ENCODE data around the gene TOP2A. TPM values are rescaled to one million over a fixed set of nuclear protein-coding genes. Genes with fewer than 3 reads are reported as not detected.
"Not testable (repeated sequence)": the region's sequence is repeated elsewhere in the genome, so short reads cannot be mapped to it uniquely, and the experiment has no call there.

TOP2A gene
- total RNA-seq, 1 experiment from 2014 or later: 237 TPM

DNA sequence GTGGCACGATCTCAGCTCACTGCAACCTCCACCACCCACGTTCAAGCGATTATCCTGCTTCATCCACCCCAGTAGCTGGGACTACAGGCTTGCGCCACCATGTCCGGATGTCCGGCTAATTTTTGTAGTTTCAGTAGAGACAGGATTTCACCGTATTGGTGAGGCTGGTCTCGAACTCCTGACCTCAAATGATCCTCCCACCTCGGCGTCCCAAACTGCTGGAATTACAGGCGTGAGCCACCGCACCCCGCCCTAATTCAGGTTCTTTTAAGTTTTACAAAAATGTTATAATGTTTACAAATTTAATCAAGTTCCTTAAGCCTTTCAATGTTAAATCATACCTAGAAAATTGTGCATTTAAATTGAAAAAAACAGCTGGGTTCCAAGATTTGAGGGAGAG, 39.9 kb downstream of the TOP2A start:
- POLR2A ChIA-PET: no interaction called here
- Mint-ChIP-seq H3K27me3 (ENCODE audit: insufficient read depth, unreplicated experiment) (no peaks in the 10 kb centered on the region), H3K4me3 (ENCODE audit: unreplicated experiment) (no peak overlapping the region), H3K36me3 (ENCODE audit: insufficient read depth, unreplicated experiment) (no peaks in the 10 kb centered on the region), H3K27ac (ENCODE audit: unreplicated experiment) (no peak overlapping the region), H3K9me3 (ENCODE audit: unreplicated experiment) (peaks cover 3% of the 10 kb centered on the region), H3K4me1 (ENCODE audit: low read depth, unreplicated experiment) (no peaks in the 10 kb centered on the region)
- H3K27me3 ChIP-seq (replicated peaks; ENCODE audit: control insufficient read depth, insufficient read depth, low read length): no peaks in the 10 kb centered on the region
- no peak overlapping the region for H3K4me3 ChIP-seq (ENCODE audit: low read depth, low read length)
- TF ChIP-seq, protein P1, sequence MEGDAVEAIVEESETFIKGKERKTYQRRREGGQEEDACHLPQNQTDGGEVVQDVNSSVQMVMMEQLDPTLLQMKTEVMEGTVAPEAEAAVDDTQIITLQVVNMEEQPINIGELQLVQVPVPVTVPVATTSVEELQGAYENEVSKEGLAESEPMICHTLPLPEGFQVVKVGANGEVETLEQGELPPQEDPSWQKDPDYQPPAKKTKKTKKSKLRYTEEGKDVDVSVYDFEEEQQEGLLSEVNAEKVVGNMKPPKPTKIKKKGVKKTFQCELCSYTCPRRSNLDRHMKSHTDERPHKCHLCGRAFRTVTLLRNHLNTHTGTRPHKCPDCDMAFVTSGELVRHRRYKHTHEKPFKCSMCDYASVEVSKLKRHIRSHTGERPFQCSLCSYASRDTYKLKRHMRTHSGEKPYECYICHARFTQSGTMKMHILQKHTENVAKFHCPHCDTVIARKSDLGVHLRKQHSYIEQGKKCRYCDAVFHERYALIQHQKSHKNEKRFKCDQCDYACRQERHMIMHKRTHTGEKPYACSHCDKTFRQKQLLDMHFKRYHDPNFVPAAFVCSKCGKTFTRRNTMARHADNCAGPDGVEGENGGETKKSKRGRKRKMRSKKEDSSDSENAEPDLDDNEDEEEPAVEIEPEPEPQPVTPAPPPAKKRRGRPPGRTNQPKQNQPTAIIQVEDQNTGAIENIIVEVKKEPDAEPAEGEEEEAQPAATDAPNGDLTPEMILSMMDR (IDR thresholded peaks at IDR 0.05; ENCODE audit: insufficient read depth in 1 of 2, low read depth in 1 of 2, low read length in 1 of 2, severe bottlenecking in 1 of 2, unreplicated experiment in 1 of 2): no peak
- intact Hi-C loops (cut with micrococcal nuclease; ENCODE audit: unreplicated experiment): no loop called here
- BruUV-seq (replicated peaks): no TSS peak
- H3K4me1 ChIP-seq: no peaks in the 10 kb centered on the region
- H3K9me3 ChIP-seq: no peaks in the 10 kb centered on the region
- DNase-seq: no peak
- CTCF ChIA-PET: no interaction called here
- H3K36me3 ChIP-seq (ENCODE audit: control insufficient read depth, insufficient read depth, low read length): no peaks in the 10 kb centered on the region

GRCh38 chr17:40376541-40376940, 41.2 kb downstream of the TOP2A start:
- H3K9me3 ChIP-seq; H3K27me3 Mint-ChIP-seq (ENCODE audit: insufficient read depth, unreplicated experiment); BruUV-seq (replicated peaks); H3K36me3 Mint-ChIP-seq (ENCODE audit: insufficient read depth, unreplicated experiment); intact Hi-C loops (cut with micrococcal nuclease; ENCODE audit: unreplicated experiment); H3K4me3 Mint-ChIP-seq (ENCODE audit: unreplicated experiment); H3K4me3 ChIP-seq (ENCODE audit: low read depth, low read length); POLR2A ChIA-PET; H3K4me1 ChIP-seq; H3K27me3 ChIP-seq (replicated peaks; ENCODE audit: control insufficient read depth, insufficient read depth, low read length); DNase-seq; H3K36me3 ChIP-seq (ENCODE audit: control insufficient read depth, insufficient read depth, low read length); H3K27ac Mint-ChIP-seq (ENCODE audit: unreplicated experiment); H3K4me1 Mint-ChIP-seq (ENCODE audit: low read depth, unreplicated experiment): not testable (repeated sequence)
- H3K9me3 Mint-ChIP-seq (ENCODE audit: unreplicated experiment): peaks cover 15% of the 10 kb centered on the region
- CTCF ChIA-PET: interaction anchor here (0.6 kb wide), 1 partner anchor 157 kb away, joined by 4 read pairs; no protein-coding TSS in a partner anchor

DNA sequence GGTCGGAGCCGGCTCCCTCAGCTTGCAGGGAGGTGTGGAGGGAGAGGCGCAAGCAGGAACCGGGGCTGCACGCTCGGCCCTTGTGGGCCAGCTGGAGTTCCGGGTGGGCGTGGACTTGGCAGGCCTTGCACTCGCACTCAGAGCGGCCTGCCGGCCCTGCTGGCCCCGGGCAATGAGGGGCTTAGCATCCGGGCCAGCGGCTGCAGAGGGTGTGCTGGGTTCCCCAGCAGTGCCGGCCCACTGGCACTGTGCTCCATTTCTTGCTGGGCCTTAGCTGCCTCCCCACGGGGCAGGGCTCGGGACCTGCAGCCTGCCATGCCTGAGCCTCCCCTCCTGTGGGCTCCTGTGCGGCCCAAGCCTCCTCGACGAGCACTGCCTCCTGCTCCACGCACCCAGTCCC, 41.9 kb downstream of the TOP2A start:
- H3K36me3 Mint-ChIP-seq (ENCODE audit: insufficient read depth, unreplicated experiment); H3K4me3 ChIP-seq (ENCODE audit: low read depth, low read length); POLR2A ChIA-PET; H3K4me1 ChIP-seq; H3K27me3 Mint-ChIP-seq (ENCODE audit: insufficient read depth, unreplicated experiment); H3K4me3 Mint-ChIP-seq (ENCODE audit: unreplicated experiment); H3K4me1 Mint-ChIP-seq (ENCODE audit: low read depth, unreplicated experiment); DNase-seq; intact Hi-C loops (cut with micrococcal nuclease; ENCODE audit: unreplicated experiment); H3K27me3 ChIP-seq (replicated peaks; ENCODE audit: control insufficient read depth, insufficient read depth, low read length); H3K27ac Mint-ChIP-seq (ENCODE audit: unreplicated experiment); H3K36me3 ChIP-seq (ENCODE audit: control insufficient read depth, insufficient read depth, low read length); H3K9me3 ChIP-seq; BruUV-seq (replicated peaks): not testable (repeated sequence)
- H3K9me3 Mint-ChIP-seq (ENCODE audit: unreplicated experiment): peaks cover 23% of the 10 kb centered on the region
- CTCF ChIA-PET: interaction anchor here (0.6 kb wide), 1 partner anchor 158 kb away, joined by 4 read pairs; no protein-coding TSS in a partner anchor

DNA sequence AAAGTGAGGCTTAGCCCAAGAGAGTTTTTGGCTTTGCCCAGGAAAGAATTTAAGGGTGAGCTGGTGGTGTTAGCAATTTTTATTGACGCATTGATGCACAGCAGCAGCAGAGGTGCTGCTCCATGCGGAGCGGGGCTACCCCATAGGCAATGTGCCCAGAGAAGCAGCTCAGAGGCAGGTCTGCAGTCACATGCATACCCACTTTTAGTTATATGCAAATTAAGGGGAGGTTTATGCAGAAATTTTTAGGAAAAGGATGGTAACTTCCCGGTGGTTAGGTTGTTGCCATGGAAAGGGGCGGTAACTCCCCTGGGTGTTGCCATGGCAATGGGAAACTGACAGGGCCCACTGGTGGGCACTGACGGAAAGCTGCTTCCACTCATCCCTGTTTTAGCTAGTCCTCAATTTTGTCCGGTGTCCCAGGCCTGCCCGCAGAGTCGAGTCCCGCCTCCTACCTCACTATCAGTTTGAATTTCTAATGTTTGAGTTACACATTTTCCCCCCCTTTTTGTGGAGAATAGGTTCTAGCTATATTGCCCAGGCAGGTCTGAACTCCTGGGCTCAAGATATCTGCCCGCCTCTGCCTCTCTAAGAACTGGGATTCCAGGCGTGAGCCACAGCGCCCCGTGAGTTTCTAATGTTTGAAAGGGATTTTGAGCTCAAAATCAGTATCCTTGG, 42.7 kb downstream of the TOP2A start:
- no peaks in the 10 kb centered on the region for H3K4me1 Mint-ChIP-seq (ENCODE audit: low read depth, unreplicated experiment)
- no peaks in the 10 kb centered on the region for H3K27me3 ChIP-seq (replicated peaks; ENCODE audit: control insufficient read depth, insufficient read depth, low read length)
- H3K4me3 Mint-ChIP-seq (ENCODE audit: unreplicated experiment): no peak overlapping the region
- TF ChIP-seq, protein P1 (IDR thresholded peaks at IDR 0.05; ENCODE audit: insufficient read depth in 1 of 2, low read depth in 1 of 2, low read length in 1 of 2, severe bottlenecking in 1 of 2, unreplicated experiment in 1 of 2): no peak
- intact Hi-C loops (cut with micrococcal nuclease; ENCODE audit: unreplicated experiment): no loop called here
- H3K27me3 Mint-ChIP-seq (ENCODE audit: insufficient read depth, unreplicated experiment): no peaks in the 10 kb centered on the region
- H3K27ac Mint-ChIP-seq (ENCODE audit: unreplicated experiment): no peak overlapping the region
- peaks cover 23% of the 10 kb centered on the region for H3K9me3 Mint-ChIP-seq (ENCODE audit: unreplicated experiment)
- no peaks in the 10 kb centered on the region for H3K4me1 ChIP-seq
- no TSS peak for BruUV-seq (replicated peaks)
- H3K4me3 ChIP-seq (ENCODE audit: low read depth, low read length): no peak overlapping the region
- CTCF ChIA-PET: no interaction called here
- peaks cover 4% of the 10 kb centered on the region; the same call in 1 of the 2 replicates for H3K9me3 ChIP-seq
- POLR2A ChIA-PET: no interaction called here
- no peaks in the 10 kb centered on the region for H3K36me3 Mint-ChIP-seq (ENCODE audit: insufficient read depth, unreplicated experiment)
- no peaks in the 10 kb centered on the region for H3K36me3 ChIP-seq (ENCODE audit: control insufficient read depth, insufficient read depth, low read length)
- no peak for DNase-seq
